GM23338 (cell line): ENCODE data around the gene RUBCN.

Experiments
- CREB1 ChIP-seq: fragments of 250-450 bp; sonication (Bioruptor Pico); IDR thresholded peaks from 2 replicates; pipeline ENCODE4 v1.5.0; 2020; ENCODE audit warnings: low read depth, mild to moderate bottlenecking, moderate library complexity
- CTCF ChIP-seq, 2 experiments: fragments of 200-600 bp in 1 of 2; sonication (generic) in 1 of 2; conservative IDR thresholded peaks; 2 replicates each; pipeline versions ENCODE4 v1.5.1 to v1.6.1; 2016 to 2017; ENCODE audit warnings: antibody characterized with exemption in 2 of 2, low read depth in 2 of 2, mild to moderate bottlenecking in 2 of 2, moderate library complexity in 1 of 2
- EZH2 ChIP-seq: fragments of 200-600 bp; sonication (generic); IDR thresholded peaks from one replicate; pipeline ENCODE4 v1.8.0; 2017; ENCODE audit warnings: antibody characterized with exemption, mild to moderate bottlenecking, low read depth; ENCODE audit not compliant: unreplicated experiment
- EZH2phosphoT487 ChIP-seq: fragments of 200-600 bp; sonication (generic); IDR thresholded peaks from one replicate; pipeline ENCODE4 v1.8.1; 2018; ENCODE audit warnings: antibody characterized with exemption; ENCODE audit not compliant: unreplicated experiment
- JUNB ChIP-seq: IDR thresholded peaks from one replicate; pipeline ENCODE4 v1.6.1; 2016; ENCODE audit warnings: antibody characterized with exemption; ENCODE audit not compliant: unreplicated experiment
- NANOG ChIP-seq: IDR thresholded peaks from 2 replicates; pipeline ENCODE4 v1.6.1; 2016; ENCODE audit warnings: antibody characterized with exemption, borderline replicate concordance
- POLR2AphosphoS5 ChIP-seq: IDR thresholded peaks from 2 replicates; pipeline ENCODE4 v1.6.1; 2016; ENCODE audit warnings: antibody characterized with exemption, low read depth
- REST ChIP-seq: IDR thresholded peaks from one replicate; pipeline ENCODE4 v1.6.1; 2018; ENCODE audit warnings: antibody characterized with exemption; ENCODE audit not compliant: unreplicated experiment
- ZNF114 ChIP-seq: fragments of 250-450 bp; sonication (Bioruptor Pico); IDR thresholded peaks from 2 replicates; pipeline ENCODE4 v1.5.0; 2020; ENCODE audit warnings: mild to moderate bottlenecking, moderate library complexity
- ZNF331 ChIP-seq: fragments of 250-450 bp; sonication (Bioruptor Pico); IDR thresholded peaks from 2 replicates; pipeline ENCODE4 v1.5.0; 2020; ENCODE audit warnings: low read depth, mild to moderate bottlenecking, moderate library complexity

- no peak for TF ChIP-seq JUNB
- TF ChIP-seq CTCF (conservative IDR thresholded peaks at IDR 0.05; ENCODE audit: low read depth in 2 of 2) = no peak
- no peak for TF ChIP-seq POLR2AphosphoS5
- TF ChIP-seq EZH2phosphoT487 = no peak
- no peak for TF ChIP-seq EZH2
- no peak for TF ChIP-seq ZNF331
- no peak for TF ChIP-seq NANOG
- no peak for TF ChIP-seq ZNF114 (CRISPR knock-in tag)
- TF ChIP-seq CREB1 = peak; percentile 42; the same call in 1 of the 2 replicates
- TF ChIP-seq REST = no peak
These were observed 24.6 kb downstream of the RUBCN start for GRCh38 chr3:197711973-197712707.
